K562 (cell line): ENCODE measurements around the gene AASDH. TPM values are rescaled to one million over a fixed set of nuclear protein-coding genes. Genes with fewer than 3 reads are reported as not detected.
A peak's percentile ranks its signal among the peaks of the same experiment; 100 is the strongest.

Experiments used
- CEBPB ChIP-seq: fragments of 450-650 bp; IDR thresholded peaks from 2 replicates; pipeline ENCODE4 v1.6.1; 2016; ENCODE audit warnings: missing genetic modification characterization, missing compliant biosample characterization
- GTF3C2 ChIP-seq: IDR thresholded peaks from 3 replicates; pipeline ENCODE4 v1.6.1; 2011; ENCODE audit warnings: borderline replicate concordance, mild to moderate bottlenecking, moderate library complexity; ENCODE audit not compliant: insufficient read length; ENCODE audit errors: extremely low read depth
- JUND ChIP-seq, 2 experiments: IDR thresholded peaks; 2 replicates in 1 of 2; 3 replicates in 1 of 2; pipeline ENCODE4 v1.6.1; 2011; ENCODE audit warnings: borderline replicate concordance in 2 of 2, low read depth in 2 of 2, low read length in 2 of 2, improper control_type of control experiment in 1 of 2, missing biosample characterization in 1 of 2, missing genetic modification characterization in 1 of 2, missing genetic modification reagents in 1 of 2
- POLR2B ChIP-seq: fragments of 450-650 bp; IDR thresholded peaks from 2 replicates; pipeline ENCODE4 v1.6.1; 2018; ENCODE audit warnings: low read depth; ENCODE audit not compliant: partially characterized antibody
- POLR3A ChIP-seq: IDR thresholded peaks from 2 replicates; pipeline ENCODE4 v1.6.1; 2011; ENCODE audit warnings: borderline replicate concordance, mild to moderate bottlenecking, moderate library complexity; ENCODE audit not compliant: insufficient read length, insufficient read depth; ENCODE audit errors: extremely low read depth
- POU5F1 ChIP-seq: fragments of 150-350 bp; IDR thresholded peaks from 2 replicates; pipeline ENCODE4 v1.6.1; 2014; ENCODE audit warnings: borderline replicate concordance, low read length, low read depth, mild to moderate bottlenecking; ENCODE audit not compliant: partially characterized antibody
- RBM22 ChIP-seq: fragments of 200-400 bp; formaldehyde crosslinking; IDR thresholded peaks from 2 replicates; pipeline ENCODE4 v1.6.1; 2018; ENCODE audit warnings: low read length, low read depth; ENCODE audit not compliant: poor library complexity, severe bottlenecking
- SP1 ChIP-seq: sonication (generic); formaldehyde crosslinking; IDR thresholded peaks from 2 replicates; pipeline ENCODE4 v1.8.1; 2022; ENCODE audit warnings: mild to moderate bottlenecking, missing genetic modification reagents
- SRF ChIP-seq, 2 experiments: fragments of 250-450, 450-650 bp in 1 of 2; sonication (Bioruptor Pico) in 1 of 2; sonication (generic) in 1 of 2; formaldehyde crosslinking; IDR thresholded peaks; 2 replicates each; pipeline versions ENCODE4 v1.5.0 to v1.5.1; 2020 to 2022; ENCODE audit warnings: mild to moderate bottlenecking in 1 of 2, missing genetic modification reagents in 1 of 2
- THRB ChIP-seq: fragments of 450-650 bp; formaldehyde crosslinking; conservative IDR thresholded peaks from 2 replicates; pipeline ENCODE4 v1.4.0; 2022; ENCODE audit warnings: mild to moderate bottlenecking, missing genetic modification characterization
- USF1 ChIP-seq: sonication (generic); formaldehyde crosslinking; IDR thresholded peaks from 2 replicates; pipeline ENCODE4 v1.9.0; 2022; ENCODE audit warnings: mild to moderate bottlenecking, missing genetic modification reagents
- ZBTB8A ChIP-seq: fragments of 450-650 bp; IDR thresholded peaks from 2 replicates; pipeline ENCODE4 v1.6.1; 2018; ENCODE audit warnings: mild to moderate bottlenecking, moderate library complexity; ENCODE audit not compliant: partially characterized antibody
- ZFP30 ChIP-seq: fragments of 250-450 bp; sonication (Bioruptor Pico); IDR thresholded peaks from 2 replicates; pipeline ENCODE4 v1.8.0; 2022; ENCODE audit warnings: moderate library complexity, mild to moderate bottlenecking, inconsistent platforms, borderline replicate concordance
- ZNF146 ChIP-seq: IDR thresholded peaks from one replicate; pipeline ENCODE4 v1.6.1; 2018; ENCODE audit warnings: missing compliant biosample characterization; ENCODE audit not compliant: unreplicated experiment
- ZNF263 ChIP-seq: sonication (generic); formaldehyde crosslinking; IDR thresholded peaks from 2 replicates; pipeline ENCODE4 v1.8.0; 2022; ENCODE audit warnings: mild to moderate bottlenecking, missing genetic modification reagents, borderline replicate concordance
- ZNF589 ChIP-seq: fragments of 200-800 bp; sonication (Bioruptor generic); IDR thresholded peaks from 2 replicates; pipeline ENCODE4 v1.6.1; 2016; ENCODE audit warnings: low read depth, missing genetic modification characterization, missing compliant biosample characterization
- ZNF639 ChIP-seq, 2 experiments: fragments of 200-800 bp in 1 of 2; sonication (Bioruptor generic) in 1 of 2; sonication (generic) in 1 of 2; formaldehyde crosslinking in 1 of 2; IDR thresholded peaks in 1 of 2; conservative IDR thresholded peaks in 1 of 2; 2 replicates each; pipeline versions ENCODE4 v1.5.0 to v1.6.1; 2016 to 2020; ENCODE audit warnings: missing compliant biosample characterization in 1 of 2, missing genetic modification characterization in 1 of 2, missing genetic modification reagents in 1 of 2
- ZNF780A ChIP-seq: fragments of 250-450 bp; sonication (Bioruptor Pico); IDR thresholded peaks from 2 replicates; pipeline ENCODE4 v1.5.0; 2021; ENCODE audit warnings: mild to moderate bottlenecking
- polyA plus RNA-seq, 8 experiments: library from polyadenylated mRNA; depleted of rRNA in 4 of 8; stranded (reverse) in 5 of 8; unstranded in 3 of 8; fragments of >200 nt; fragmentation: Nextera tagmentation in 2 of 8; fragmentation: Illumina TruSeq in 1 of 8; extraction: Ambion mirVana in 2 of 8; extraction: Trizol in 1 of 8; gene quantifications; 2 replicates each; pipeline versions ENCODE4 v1.2.1 to v1.2.3, GENCODE V29; 2011 to 2014; ENCODE audit warnings: inconsistent platforms in 1 of 8, missing spikeins in 1 of 8
- total RNA-seq, 7 experiments: library from RNA; depleted of rRNA in 6 of 7; stranded (reverse); fragments of >200 nt in 6 of 7; fragmentation: Illumina TruSeq in 2 of 7; extraction: Trizol in 2 of 7; gene quantifications; 2 replicates each; pipeline versions ENCODE4 v1.2.1 to v1.2.3, GENCODE V29; 2011 to 2021; ENCODE audit warnings: low replicate concordance in 1 of 7

AASDH gene
- total and polyA plus RNA-seq, 9 of the 15 experiments (the other 6 are each of a cell fraction or from before 2014, with no cell fraction given) = 8.6 to 29.7 (median 13.7) TPM

- TF ChIP-seq SRF (CRISPR knock-in tag; IDR thresholded peaks at IDR 0.05) (no peak), POLR2B (peak; percentile 95), CEBPB (tag) (peak; percentile 85), ZNF263 (CRISPR knock-in tag) (no peak), SP1 (peak; percentile 79), USF1 (peak; percentile 41; the same call in 1 of the 2 replicates), POLR3A (no peak), ZNF589 (no peak), ZNF146 (CRISPR knock-in tag) (no peak), ZFP30 (CRISPR knock-in tag) (no peak), THRB (CRISPR knock-in tag) (0 out of 2 replicates have a peak, but pooled peaks have one; percentile 46), ZBTB8A (no peak), POU5F1 (peak; percentile 43), ZNF639 (CRISPR knock-in tag; conservative IDR thresholded peaks at IDR 0.05 in 1 of 2, IDR thresholded peaks at IDR 0.05 in 1 of 2) (no peak), RBM22 (no peak), JUND (IDR thresholded peaks at IDR 0.05; ENCODE audit: borderline replicate concordance, low read depth, low read length) (peak; percentile 54), JUND (tag; IDR thresholded peaks at IDR 0.05; ENCODE audit: borderline replicate concordance, low read depth, low read length) (peak; percentile 68; the same call in 2 of the 3 replicates), ZNF780A (CRISPR knock-in tag) (no peak), GTF3C2 (no peak)
These were observed at the start of gene AASDH (continued) for GRCh38 chr4:56387023-56388001.
